ENCODE results near the gene OR2W3. TPM values are rescaled to one million over a fixed set of nuclear protein-coding genes. Genes with fewer than 3 reads are reported as not detected.
A peak's percentile ranks its signal among the peaks of the same experiment; 100 is the strongest.
"Not testable (repeated sequence)": the region's sequence is repeated elsewhere in the genome, so short reads cannot be mapped to it uniquely, and the experiment has no call there.

The OR2W3 gene
- total RNA-seq, 1 donor from 2014 or later, result not detected

- TF ChIP-seq CTCF (IDR thresholded peaks at IDR 0.05; ENCODE audit: insufficient read depth, low read length, severe bottlenecking), result peak; percentile 24
- H3K27me3 ChIP-seq (ENCODE audit: control insufficient read depth, insufficient read depth, low read length); H3K4me3 ChIP-seq (ENCODE audit: low read depth, low read length); FAIRE-seq; H3K36me3 ChIP-seq (ENCODE audit: control insufficient read depth, insufficient read depth, low read length); DNase-seq (ENCODE audit: low read depth): not testable (repeated sequence)
Observed at GRCh38 chr1:247936965-247937734, 41.8 kb downstream of the OR2W3 start.

GRCh38 chr1:247942624-247943023 lies 47.2 kb downstream of the OR2W3 start:
- DNase-seq (ENCODE audit: low read depth) (no peak), FAIRE-seq (no peak)
- Histone ChIP-seq H3K36me3 (ENCODE audit: control insufficient read depth, insufficient read depth, low read length) (no peaks in the 10 kb centered on the region), H3K27me3 (ENCODE audit: control insufficient read depth, insufficient read depth, low read length) (no peaks in the 10 kb centered on the region), H3K4me3 (ENCODE audit: low read depth, low read length) (no peak overlapping the region)
- no peak for TF ChIP-seq CTCF (IDR thresholded peaks at IDR 0.05; ENCODE audit: insufficient read depth, low read length, severe bottlenecking)

Other genes starting within 250 kb of the OR2W3 start
- gene OR13G1, start 215.8 kb upstream of the OR2W3 start, total RNA-seq, result not detected in 2 replicates
- gene OR6F1, start 178.9 kb upstream of the OR2W3 start, total RNA-seq, result not detected in 2 replicates
- gene OR14K1, start 157.0 kb upstream of the OR2W3 start, total RNA-seq, result not detected in 2 replicates
- not detected in 2 replicates for gene OR14A2, start 147.4 kb upstream of the OR2W3 start, total RNA-seq
- gene OR1C1, start 135.0 kb upstream of the OR2W3 start, total RNA-seq, result not detected in 2 replicates
- not detected in 2 replicates for gene OR14A16, start 71.5 kb upstream of the OR2W3 start, total RNA-seq
- not detected in 2 replicates for gene OR11L1, start 53.7 kb upstream of the OR2W3 start, total RNA-seq
- not detected in 2 replicates for gene TRIM58, start 38.4 kb upstream of the OR2W3 start, total RNA-seq
- not detected in 2 replicates for gene OR2T8, start 24.7 kb downstream of the OR2W3 start, total RNA-seq
- gene OR2AJ1, start 29.3 kb downstream of the OR2W3 start, total RNA-seq, result not detected in 2 replicates
- not detected in 2 replicates for gene OR2L8, start 53.3 kb downstream of the OR2W3 start, total RNA-seq
- not detected in 2 replicates for gene OR2AK2, start 69.6 kb downstream of the OR2W3 start, total RNA-seq
- gene OR2L5, start 118.1 kb downstream of the OR2W3 start, total RNA-seq, result not detected in 2 replicates
- gene OR2L2, start 134.5 kb downstream of the OR2W3 start, total RNA-seq, result not detected in 2 replicates
- not detected in 2 replicates for gene OR2L3, start 151.2 kb downstream of the OR2W3 start, total RNA-seq
- not detected in 2 replicates for gene OR2L13, start 199.6 kb downstream of the OR2W3 start, total RNA-seq
- not detected in 2 replicates for gene OR2M5, start 249.6 kb downstream of the OR2W3 start, total RNA-seq